ENCODE measurements around the gene SEMA4F.

GRCh38 chr2:74628538-74629105 lies 25.4 kb upstream of the SEMA4F start:
- no peak for TF ChIP-seq CTCF (conservative IDR thresholded peaks at IDR 0.05)
- no peak for TF ChIP-seq ZFX (IDR thresholded peaks at IDR 0.05)
